NCI-H446 (cell line): Measurements from ENCODE around the gene ZACN.

Experiments
- DNase-seq, 2 experiments: peaks; one replicate each; lab custom pipeline; 2025; lab: John Stamatoyannopoulos, UW

Gene ZACN

GRCh38 chr17:76131692-76132573 lies 53.0 kb downstream of the ZACN start:
- DNase-seq, result no peak
